Retina (tissue), 1 donor: ENCODE results near the gene PODXL.

Experiments used
- DNase-seq: peaks from one replicate; pipeline ENCODE4 v3.0.0-alpha.2; 2016

The PODXL gene

DNA sequence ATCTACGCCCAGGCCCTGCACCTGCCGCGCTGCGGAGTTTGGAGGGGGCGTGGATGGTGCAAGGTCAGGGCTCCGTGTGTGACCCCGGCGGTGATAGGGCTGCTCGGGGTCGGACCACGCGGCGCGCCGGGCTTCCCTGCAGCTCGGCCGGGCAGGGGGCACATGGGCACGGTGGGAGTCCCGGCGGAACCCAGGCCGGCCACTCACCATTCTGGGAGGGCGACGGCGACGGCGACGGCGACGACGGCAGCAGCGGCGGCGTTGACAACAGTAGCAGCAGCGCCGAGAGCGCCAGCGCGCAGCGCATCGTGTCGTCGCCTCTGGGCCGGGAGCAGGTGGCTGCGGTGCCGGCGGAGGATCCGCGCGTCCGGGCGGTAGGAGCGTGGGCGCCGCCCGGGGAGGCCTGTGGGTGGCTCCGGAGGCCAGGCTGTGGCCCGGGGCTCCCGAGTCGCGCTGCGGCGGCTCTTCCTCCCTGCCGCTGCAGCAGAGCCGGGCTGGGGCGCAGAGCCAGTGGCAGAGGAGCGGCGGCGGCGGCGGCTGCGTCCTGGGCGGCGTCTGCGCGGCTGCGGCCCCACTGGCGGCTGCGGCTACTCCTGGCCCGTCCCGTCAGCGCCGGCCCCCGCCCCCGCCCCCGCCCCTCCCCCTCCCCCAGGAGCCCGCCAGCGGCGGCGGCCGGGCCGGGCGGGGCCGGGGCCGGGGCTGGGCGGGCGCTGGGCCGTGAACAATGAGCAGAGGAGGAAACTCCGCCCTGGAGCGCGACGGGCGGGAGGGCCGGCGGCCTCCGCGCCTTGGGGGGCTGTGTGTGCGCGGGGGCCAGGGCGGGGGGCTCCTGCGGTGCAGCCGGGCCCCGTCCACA lies at the start of gene PODXL:
Gene PODXL (minus strand): TSS at position 576 of the 856 bp plus-strand sequence. CDS start 269 bp downstream, at position 307.
- peak; percentile 81 for DNase-seq

DNA sequence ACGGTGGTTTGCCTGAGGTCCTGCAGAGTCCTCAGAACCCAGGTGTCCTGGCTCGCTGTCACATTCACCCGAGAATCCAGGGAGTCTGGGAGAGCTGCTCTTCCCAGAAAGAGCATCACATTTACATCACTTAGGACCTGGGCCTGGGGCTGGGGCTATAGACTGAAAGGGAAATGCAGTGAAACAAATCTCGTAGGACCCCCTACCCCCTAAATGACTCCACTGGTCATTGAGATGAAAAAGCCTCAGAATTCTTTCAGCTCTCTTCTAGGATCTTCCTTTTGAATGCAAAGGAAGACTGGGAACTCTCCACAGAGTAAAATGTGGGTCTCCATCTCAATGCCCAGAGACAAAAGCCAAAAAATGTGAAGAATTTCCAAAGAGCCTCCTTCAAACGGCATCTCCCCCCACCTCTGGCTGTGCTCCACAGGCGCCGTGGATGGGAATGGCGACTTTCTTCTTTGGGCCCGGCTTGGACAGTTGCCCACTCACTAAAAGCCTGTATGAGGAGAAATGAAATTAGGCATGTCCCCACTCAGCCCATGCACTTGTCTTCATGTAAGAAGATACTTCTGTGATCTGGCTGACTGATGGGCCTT lies 49.0 kb upstream of the PODXL start:
- DNase-seq = peak; percentile 49

DNA sequence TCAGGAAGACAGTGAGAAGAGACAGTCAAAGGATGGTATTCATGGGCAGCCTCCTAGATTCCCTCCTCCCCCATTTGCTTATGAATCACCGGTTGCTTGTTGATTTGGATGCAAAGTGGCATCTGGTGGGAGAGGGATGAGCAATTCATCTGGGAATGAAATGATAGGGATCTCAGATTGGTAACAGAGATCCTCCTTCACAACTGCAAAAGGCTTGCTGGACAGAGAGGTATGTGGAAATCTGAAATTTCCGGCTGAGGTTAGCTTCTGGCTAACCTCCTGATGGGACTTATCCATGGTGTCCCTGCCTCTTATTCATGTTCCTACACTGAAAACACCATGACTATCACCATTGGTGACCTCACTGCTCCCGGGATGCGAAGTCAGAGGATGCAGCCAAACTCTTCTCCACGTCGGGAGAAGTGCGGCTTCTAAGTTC lies 48.4 kb upstream of the PODXL start:
- DNase-seq = no peak

DNA sequence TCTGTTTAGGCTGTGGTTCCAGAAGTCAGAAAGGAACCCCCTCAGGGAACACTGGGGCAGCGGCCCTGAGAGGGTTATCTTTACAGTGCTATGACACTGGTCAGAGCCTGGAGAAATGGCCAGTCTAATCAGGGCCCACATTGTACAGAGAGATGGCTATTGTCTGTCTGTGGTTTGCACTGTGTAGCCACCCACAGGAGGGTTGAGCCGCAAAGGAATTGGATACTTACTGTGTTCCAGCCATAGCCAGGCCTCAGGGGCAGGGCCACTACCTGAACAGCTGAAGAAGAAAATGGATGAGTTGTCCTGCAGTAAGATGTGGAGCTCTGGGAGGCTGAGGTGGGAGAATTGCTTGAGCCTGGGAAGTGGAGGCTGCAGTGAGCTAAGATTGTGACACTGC lies 47.5 kb upstream of the PODXL start:
- no peak for DNase-seq

DNA sequence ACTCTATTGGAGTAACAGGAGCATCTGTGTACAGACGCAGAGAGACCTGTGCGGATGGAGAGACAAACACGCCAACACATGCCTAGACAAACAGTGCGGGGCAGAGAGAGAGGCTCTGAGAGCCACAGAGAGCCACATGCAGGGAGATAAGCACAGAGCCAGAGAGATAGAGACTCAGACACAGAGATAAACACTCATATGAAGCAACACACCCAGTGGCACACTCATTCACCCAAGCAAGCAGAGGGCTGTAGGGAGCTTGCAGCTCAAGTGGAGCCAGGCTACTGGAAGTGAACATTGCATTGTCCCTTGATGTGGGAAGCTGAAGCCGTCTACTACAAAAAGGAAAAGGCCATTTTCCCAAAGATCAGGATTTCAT lies 46.6 kb upstream of the PODXL start:
- no peak for DNase-seq

DNA sequence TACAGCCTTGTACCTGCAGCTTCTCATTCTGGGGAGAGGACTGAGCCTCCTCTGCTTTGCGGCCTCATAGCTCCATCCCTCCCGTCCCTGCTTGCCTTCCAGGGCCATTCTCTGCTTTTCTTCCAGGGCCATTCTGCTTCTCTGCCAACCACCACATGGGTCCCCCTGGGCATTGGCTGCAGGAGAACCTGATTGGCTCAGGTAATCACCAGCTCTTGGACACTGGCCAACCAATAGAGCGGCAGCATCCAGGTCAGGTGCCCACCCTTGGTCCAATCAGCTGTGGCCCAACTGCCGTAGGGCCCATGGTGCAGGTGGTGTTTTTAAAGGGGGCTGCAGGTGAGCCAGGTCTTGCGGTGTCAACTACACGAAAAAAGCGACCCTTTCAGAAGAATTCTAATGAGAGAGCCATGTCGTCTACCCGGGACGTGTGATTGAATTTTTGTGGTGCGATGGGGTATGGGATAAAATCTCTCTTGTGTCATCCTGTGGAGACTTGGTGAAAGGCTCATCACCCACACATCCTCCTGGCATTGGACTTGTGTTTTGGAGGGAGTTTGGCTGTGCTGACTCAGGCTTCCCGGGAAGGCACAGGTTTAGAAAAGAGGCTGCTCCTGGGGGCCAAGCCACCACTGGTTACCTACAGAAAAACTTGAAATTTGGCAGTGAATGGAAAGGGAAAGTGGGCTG lies 46.0 kb upstream of the PODXL start:
- DNase-seq = no peak

DNA sequence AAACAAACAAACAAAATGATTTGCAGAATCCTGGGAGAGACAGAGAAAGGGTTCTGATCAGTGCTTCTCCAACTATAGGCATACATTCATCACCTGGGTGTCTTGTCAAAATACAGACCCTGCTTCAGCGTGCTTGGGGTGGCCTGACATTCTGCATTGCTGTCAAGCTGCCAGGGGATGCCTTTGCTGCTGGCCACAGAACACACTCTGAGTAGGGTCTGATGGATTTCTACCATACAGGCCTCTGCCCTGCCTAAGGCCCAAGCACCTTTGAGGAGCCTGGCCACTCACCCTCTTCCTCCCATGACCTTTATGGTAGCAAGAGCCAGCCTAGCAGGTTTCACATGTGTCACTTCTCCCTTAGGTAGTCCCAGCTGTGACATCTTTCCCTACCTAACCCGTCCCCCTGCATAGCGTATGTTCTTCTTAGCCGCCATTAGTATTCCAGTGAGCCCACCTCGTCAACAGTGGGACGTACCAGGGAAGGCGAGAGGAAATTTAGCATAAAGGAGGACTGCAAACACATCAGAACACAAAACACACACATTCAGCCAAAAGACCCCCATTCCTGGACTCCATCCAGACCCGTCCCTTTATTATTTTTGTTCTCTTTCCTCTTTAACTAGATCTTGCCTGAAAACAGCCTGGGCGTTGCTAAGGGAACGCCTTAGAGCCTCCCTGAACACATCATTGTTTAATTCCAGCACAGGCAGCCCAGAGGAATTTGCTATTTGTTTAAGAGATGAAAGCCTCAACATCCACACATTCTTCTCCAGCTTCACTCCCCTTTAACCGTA lies 43.9 kb upstream of the PODXL start:
- DNase-seq = no peak

DNA sequence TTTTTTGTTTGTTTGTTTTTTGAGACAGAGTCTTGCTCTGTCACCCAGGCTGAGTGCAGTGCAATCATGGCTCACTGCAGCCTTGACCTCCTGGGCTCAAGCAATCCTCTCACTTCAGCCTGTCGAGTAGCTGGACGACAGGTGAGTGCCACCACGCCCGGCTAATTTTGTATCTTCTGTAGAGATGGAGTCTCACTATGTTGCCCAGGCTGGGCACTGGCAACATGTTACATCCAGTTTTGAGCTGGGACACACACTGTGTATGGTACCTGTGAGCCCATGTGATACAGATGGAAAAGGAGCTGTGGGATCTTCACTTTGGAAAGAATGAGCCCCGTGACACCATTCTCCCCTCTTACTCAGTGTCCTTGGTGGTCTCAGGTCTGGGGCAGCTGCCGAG lies 40.4 kb upstream of the PODXL start:
- DNase-seq = no peak

DNA sequence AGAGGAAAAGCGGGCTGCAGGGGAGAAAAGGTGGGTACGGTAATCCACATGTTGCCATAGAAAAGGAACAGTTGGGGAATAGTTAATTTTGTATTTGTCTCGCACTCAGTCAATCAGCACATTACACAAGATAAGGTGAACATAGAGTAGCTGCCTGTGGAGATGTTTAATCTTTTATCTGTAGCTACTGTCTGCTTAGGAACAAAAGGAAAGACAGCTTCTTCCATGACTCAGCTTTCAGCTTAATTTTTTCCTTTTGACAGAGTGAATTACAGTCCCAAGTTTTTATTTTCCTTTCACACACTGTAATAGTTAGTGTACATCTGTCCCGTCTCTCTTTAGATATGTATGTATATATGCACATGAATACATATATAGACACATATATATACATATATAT lies 39.3 kb upstream of the PODXL start:
- DNase-seq = no peak

DNA sequence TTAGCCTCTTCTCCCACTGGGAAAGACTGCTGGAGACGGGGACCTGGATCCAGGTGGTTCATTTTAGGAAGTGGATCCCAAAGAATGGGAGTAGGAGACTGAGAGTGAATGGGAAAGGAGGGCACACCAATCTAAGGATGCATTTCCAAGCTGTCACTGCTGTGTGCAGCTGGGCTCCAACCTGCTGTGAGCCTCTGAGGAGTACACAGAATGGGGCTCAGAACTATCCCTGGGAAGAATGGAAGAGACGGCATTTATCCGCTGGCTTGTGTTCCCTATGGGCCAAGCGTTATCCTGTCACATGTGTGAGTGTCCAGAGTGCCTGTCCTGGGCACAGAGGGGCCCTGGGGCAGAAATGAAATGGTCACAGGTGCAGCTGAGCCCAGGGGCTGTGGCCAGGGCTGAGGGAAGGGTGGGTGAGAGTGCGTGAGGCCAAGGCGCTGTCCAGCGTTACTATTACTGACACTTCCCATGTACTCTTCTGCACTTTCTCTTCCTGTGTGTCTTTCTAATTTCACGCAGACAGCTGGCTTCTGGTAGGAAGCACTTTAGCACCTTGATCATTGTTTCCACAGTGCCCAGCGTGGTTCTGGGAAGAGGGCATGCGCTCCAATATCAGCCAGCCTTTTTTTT lies 35.4 kb upstream of the PODXL start:
- no peak for DNase-seq

DNA sequence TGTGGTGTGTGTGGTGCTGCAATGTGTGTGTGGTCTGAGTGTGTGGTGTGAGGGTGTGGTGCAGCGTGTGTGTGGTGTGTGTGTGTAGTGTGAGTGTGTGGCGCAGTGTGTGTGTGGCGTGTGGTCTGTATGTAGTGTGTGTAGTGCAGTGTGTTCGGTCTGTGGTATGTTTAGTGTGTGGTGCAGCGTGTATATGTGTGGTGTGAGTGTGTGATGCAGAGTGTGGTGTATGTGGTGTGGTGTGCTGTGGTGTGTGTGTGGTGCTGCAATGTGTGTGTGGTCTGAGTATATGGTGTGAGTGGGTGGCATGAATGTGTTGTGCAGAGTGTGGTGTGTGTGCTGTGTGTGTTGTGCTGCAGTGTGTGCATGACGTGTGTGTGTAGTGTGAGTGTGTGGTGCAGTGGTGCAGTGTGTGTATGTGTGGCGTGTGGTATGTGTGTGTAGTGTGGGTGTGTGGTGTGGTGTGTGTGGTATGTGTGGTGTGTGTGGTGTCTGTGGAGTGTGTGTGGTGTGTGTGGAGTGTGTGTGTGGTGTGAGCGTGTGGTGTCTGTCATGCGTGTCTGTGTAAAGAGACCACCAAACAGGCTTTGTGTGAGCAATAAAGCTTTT lies 31.0 kb upstream of the PODXL start:
- DNase-seq = no peak

DNA sequence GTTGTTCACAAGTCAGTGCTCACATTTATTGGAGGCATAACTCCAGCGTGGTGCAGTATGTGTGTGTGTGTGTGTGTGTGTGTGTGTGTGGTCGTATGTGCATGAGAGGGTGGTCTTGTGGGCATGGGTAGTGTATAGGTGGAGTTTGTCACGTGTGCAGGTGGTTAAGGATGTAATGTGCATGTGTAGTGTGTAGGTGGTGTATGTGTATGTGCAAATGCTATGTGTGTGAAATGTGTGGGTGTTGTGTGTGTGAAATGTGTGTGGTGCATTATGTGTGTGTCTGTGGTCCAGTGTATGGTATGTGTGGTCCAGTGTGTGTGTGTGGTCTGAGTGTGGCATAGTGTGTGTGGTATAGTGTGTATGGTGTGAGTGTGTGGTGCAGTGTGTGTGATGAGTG lies 30.3 kb upstream of the PODXL start:
- DNase-seq = no peak

DNA sequence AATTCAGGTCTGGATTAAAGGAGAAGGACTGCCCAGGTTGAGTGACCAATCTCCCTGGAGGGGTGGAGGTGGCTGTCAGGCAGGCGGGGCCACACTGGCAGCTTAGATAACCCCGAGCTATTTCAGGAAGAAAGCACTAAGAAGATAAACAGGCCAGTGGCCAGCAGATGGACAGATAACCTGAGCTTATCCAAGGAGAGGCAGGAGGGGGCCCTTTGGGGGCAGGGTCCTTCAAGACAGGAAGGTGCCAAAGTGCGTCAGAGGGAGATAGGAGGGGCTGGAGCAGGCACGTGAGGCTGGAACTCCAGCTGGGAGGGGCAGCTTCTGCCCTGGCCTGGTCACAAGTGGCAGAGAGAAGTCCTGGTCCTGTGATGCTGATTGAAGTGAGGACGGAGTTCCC lies 29.8 kb upstream of the PODXL start:
- no peak for DNase-seq

DNA sequence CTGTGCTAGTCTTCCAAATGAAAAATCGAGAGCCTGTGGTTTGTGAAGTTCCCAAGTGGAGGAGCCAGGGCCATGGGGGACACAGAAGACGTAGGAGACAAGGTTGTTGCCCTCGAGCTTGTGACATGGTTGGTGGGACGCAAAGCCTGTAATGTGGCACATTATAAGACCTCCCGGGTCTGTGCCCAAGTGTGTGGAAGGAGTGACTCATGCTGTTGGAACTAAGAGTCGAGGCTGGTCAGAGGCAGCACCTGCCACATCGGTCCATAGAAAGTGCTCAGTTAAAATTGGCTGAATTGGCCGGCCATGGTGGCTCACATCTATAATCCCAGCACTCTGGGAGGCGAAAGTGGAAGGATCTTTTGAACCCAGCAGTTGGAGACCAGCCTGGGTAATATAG lies 27.0 kb upstream of the PODXL start:
- no peak for DNase-seq

DNA sequence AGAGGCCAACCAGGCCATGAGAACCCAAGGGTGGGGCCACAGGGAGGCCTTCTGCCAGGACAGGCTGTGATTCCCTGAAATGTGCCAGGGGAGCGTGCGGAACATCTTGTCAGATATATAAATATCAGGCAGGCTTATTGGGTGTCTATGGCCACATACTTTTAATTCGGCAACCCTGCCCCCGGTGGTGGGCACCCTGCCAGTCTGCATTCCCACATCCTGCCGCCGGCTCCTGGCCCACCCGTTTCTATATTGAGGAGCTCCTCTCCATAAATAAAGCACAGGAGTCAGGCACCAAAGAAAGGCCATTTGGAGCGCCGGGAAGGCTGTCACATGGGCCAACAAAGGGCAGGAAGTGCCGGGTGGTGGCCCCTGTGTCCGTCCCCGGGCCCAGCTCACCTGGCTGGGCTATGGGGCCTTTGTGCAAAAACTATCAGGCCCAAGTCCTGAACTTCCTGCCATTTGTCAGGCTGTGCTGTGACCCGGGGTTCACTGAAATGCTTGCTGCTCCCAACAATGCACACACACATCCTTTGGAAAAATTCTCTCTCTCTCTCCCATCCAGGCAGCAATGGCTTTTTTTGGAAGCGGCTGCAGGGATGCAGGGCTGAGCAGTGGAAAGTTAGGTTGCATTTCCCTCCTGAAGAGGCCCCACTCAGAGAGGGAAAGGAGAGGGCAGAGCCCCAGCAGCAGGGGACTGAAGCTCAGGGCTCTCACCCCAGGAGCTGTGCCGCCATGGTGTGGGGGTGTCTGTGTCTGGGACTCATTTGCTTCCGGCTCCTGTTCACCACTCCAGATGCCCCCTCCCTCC lies 25.0 kb upstream of the PODXL start:
- DNase-seq = no peak

DNA sequence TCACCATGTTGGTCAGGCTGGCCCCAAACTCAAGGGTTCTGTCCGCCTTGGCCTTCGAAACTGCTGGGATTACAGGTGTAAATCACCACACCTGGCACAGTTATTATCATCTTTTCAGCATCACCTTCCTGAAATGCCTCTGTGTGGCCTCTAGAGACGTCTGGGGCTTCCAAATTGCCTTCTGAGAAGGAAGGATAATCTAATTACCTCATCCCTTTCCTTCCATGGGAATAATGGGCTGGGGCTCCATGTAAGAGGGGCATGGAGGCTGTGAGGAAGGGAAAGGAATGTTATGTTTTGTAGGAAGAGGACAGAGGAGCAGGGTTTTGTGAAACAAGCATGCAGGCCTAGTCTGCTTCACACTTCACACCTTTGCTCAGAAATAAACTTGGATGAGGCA lies 22.2 kb upstream of the PODXL start:
- DNase-seq = no peak

DNA sequence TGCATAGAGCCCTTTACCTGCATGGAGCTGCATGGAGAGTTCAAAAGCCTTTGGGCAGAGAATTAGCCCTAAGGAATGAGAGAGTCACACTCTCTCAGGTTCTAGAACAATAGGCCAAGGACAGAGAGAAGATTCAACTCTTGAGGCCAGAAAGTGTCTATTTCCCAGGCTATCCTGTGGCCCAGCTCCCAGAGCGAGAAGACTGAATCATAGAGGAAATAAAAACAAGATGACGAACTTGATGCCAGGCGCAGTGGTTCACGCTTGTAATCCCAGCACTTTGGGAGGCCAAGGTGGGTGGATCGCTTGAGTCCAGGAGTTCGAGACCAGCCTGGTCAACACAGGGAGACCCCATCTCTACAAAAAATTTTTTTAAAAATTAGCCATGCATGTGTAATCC lies 18.3 kb upstream of the PODXL start:
- no peak for DNase-seq

DNA sequence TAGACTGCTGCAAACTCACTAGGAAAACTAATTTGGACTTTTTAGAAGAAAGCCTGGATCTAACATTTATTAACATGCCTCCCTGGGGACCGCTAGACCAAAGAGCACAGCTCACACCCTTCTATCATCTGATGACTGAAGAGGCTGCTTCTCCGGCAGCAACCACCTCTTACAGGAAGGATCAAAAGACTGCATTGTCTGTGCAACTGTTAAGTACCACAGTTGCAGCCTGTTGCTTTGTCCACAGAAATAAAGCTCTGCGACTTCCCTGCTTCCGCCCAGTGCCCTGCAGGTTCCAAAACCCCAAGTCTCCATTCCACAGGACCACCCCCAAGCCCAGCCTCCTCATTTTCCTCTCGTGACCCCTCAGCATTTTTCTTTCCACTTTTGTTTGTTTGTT lies 14.0 kb upstream of the PODXL start:
- no peak for DNase-seq

DNA sequence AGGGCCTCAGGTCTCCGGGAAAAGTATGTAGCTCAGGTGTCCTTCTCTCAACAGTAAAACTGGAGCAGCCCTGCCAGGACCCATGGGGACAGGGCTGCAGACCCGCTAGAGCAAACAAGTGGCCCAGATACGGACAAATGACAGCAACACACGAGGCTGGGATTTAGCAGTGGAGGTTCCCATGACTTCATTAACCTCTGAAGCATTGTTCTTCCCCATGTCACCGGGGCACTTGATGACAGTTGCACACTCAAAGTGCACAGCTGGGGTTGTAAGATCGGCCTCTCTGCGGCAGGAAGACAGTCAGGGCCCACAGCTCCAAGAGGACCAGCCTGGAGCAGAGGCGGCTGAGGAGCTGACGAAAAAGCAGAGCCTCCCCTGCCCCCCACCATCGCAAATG lies 12.5 kb upstream of the PODXL start:
- peak; percentile 67 for DNase-seq

DNA sequence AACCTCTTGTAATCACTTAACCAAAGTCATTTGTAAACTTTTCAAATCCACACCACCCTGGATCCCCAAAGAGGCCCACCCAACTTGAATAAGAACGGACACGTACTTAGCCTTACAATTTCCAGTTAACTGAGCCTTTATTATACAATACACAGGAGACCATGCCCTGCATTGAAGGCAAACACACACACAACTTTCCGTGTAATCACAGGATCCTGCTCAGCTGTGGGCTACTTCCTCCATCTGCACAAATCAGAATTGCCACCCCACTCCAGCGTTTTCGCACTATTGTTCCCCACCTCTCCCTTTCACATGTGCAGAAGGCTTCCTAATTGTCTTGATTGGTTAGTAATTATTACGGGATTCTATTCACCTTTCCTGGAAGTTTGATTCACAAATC lies 12.1 kb upstream of the PODXL start:
- DNase-seq = no peak

DNA sequence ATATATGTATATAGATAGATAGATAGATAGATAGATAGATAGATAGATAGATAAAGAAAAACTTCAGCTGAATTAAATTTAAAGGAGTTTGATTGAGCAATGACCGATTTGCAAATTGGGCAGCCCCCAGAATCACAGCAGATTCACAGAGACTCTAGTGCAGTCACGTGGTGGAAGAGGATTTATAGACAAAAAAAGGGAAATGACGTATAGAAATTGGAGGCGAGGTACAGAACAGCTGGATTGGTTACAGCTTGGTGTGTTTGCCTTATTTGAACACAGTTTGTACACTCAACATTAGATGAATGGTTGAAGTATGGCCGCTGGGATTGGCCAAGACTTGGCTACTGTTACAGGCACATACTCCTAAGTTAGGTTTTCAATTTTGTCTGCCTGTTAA lies 8.2 kb upstream of the PODXL start:
- DNase-seq = no peak
